PC-9 (cell line): Measurements from ENCODE around the gene PPP2R1B. TPM values are rescaled to one million over a fixed set of nuclear protein-coding genes. Genes with fewer than 3 reads are reported as not detected.
A peak's percentile ranks its signal among the peaks of the same experiment; 100 is the strongest.

Experiments used
- BruUV-seq: library from RNA; stranded (reverse); fragments of 400-500 nt; replicated peaks from 2 replicates; lab custom pipeline; 2021; lab: Mats Ljungman, UMichigan
- CTCF ChIA-PET: fragments of 300-600 bp; sonication (Branson Sonifier 250); formaldehyde crosslinking; loops from one replicate; lab custom pipeline; 2022; ENCODE audit warnings: antibody characterized with exemption; lab: Charles Lee
- POLR2A ChIA-PET: fragments of 300-600 bp; sonication (Branson Sonifier 250); formaldehyde crosslinking; loops from one replicate; lab custom pipeline; 2022; ENCODE audit warnings: antibody characterized with exemption; ENCODE audit not compliant: unreplicated experiment; lab: Charles Lee
- DNase-seq, 2 experiments: peaks; one replicate each; pipeline versions ENCODE4 v3.0.0 to v3.0.0-alpha.2; 2015 to 2022; ENCODE audit warnings: mixed read lengths in 1 of 2
- H2AFZ ChIP-seq: fragments of 200-600 bp; sonication (generic); 2 replicates; pipeline ENCODE4 v1.8.1; 2017; ENCODE audit warnings: antibody characterized with exemption
- H3F3A ChIP-seq: fragments of 200-600 bp; sonication (generic); 2 replicates; pipeline ENCODE4 v1.8.1; 2017; ENCODE audit warnings: antibody characterized with exemption, mild to moderate bottlenecking, low read depth; ENCODE audit not compliant: insufficient read depth
- H3K27ac ChIP-seq: fragments of 200-600 bp; sonication (generic); 2 replicates; pipeline ENCODE4 v1.6.1; 2016; ENCODE audit warnings: mixed run types
- H3K27me3 ChIP-seq: fragments of 200-600 bp; sonication (generic); 2 replicates; pipeline ENCODE4 v1.6.1; 2016; ENCODE audit warnings: low read depth, mixed run types; ENCODE audit not compliant: insufficient read depth
- H3K36me3 ChIP-seq: fragments of 200-600 bp; sonication (generic); 2 replicates; pipeline ENCODE4 v1.6.1; 2016; ENCODE audit warnings: low read depth, mixed run types
- H3K4me1 ChIP-seq: fragments of 200-600 bp; sonication (generic); replicated peaks from 2 replicates; pipeline ENCODE4 v1.6.1; 2016; ENCODE audit warnings: mixed run types; ENCODE audit not compliant: insufficient read depth
- H3K4me2 ChIP-seq: fragments of 200-600 bp; sonication (generic); 2 replicates; pipeline ENCODE4 v1.6.1; 2017; ENCODE audit warnings: mixed run types
- H3K4me3 ChIP-seq: fragments of 200-600 bp; sonication (generic); 2 replicates; pipeline ENCODE4 v1.6.1; 2016; ENCODE audit warnings: mixed run types
- H3K79me2 ChIP-seq: fragments of 200-600 bp; sonication (generic); 2 replicates; pipeline ENCODE4 v1.6.1; 2017; ENCODE audit warnings: low read depth, mixed run types
- H3K9me2 ChIP-seq: fragments of 200-600 bp; sonication (generic); 2 replicates; pipeline ENCODE4 v1.8.1; 2017; ENCODE audit warnings: mild to moderate bottlenecking; ENCODE audit not compliant: insufficient read depth
- H3K9me3 ChIP-seq: fragments of 200-600 bp; sonication (generic); 2 replicates; pipeline ENCODE4 v1.8.1; 2016; ENCODE audit warnings: low read depth; ENCODE audit not compliant: insufficient read depth
- H4K20me1 ChIP-seq: fragments of 200-600 bp; sonication (generic); 2 replicates; pipeline ENCODE4 v1.8.1; 2017; ENCODE audit not compliant: insufficient read depth
- CTCF ChIP-seq: fragments of 200-600 bp; sonication (generic); conservative IDR thresholded peaks from 2 replicates; pipeline ENCODE4 v1.6.1; 2017; ENCODE audit warnings: mixed run types, antibody characterized with exemption, mild to moderate bottlenecking, moderate library complexity
- EZH2 ChIP-seq: fragments of 200-600 bp; sonication (generic); IDR thresholded peaks from 2 replicates; pipeline ENCODE4 v1.8.0; 2017; ENCODE audit warnings: antibody characterized with exemption, low read depth
- intact Hi-C: fragments of 100-400 bp; cut with micrococcal nuclease; formaldehyde crosslinking; loops from one replicate; pipeline ENCODE4 v1.10.0; 2022; ENCODE audit not compliant: unreplicated experiment
- total RNA-seq: library from RNA; stranded (reverse); gene quantifications from 2 replicates; pipeline ENCODE4 v1.2.3, GENCODE V29; 2021

PPP2R1B gene
- total RNA-seq, 1 experiment from 2014 or later = 36.4 TPM

GRCh38 chr11:111745719-111746504 lies 20.3 kb downstream of the PPP2R1B start:
- H3K36me3 ChIP-seq = peaks cover 61% of the 10 kb centered on the region
- peaks cover 51% of the 10 kb centered on the region for H3K4me1 ChIP-seq
- BruUV-seq = no TSS peak
- no peaks in the 10 kb centered on the region for H3K27me3 ChIP-seq
- no peaks in the 10 kb centered on the region for H3K9me3 ChIP-seq
- no peaks in the 10 kb centered on the region for H4K20me1 ChIP-seq
- H3K9me2 ChIP-seq = no peaks in the 10 kb centered on the region
- POLR2A ChIA-PET = interaction anchor here (0.6 to 0.7 kb wide), 4 partner anchors 14 to 148 kb away, joined by 3 to 7 read pairs (median 5); no protein-coding TSS in a partner anchor
- H3K4me3 ChIP-seq = peak overlapping the region; percentile 5; the same call in 1 of the 2 replicates
- H3F3A ChIP-seq = peaks cover 45% of the 10 kb centered on the region
- DNase-seq = peak in 1 of 2 experiments; percentile 93
- CTCF ChIA-PET = interaction anchor here (0.6 to 0.7 kb wide), 2 partner anchors 32 to 36 kb away, joined by 3 read pairs; no protein-coding TSS in a partner anchor
- H3K4me2 ChIP-seq = peak overlapping the region; percentile 53
- peaks cover 10% of the 10 kb centered on the region; the same call in 1 of the 2 replicates for H3K79me2 ChIP-seq
- intact Hi-C loops = no loop called here
- TF ChIP-seq EZH2 (no peak), CTCF (no peak)
- H3K27ac ChIP-seq = peak overlapping the region; percentile 86
- no peak overlapping the region for H2AFZ ChIP-seq

GRCh38 chr11:111743700-111744099 lies 22.5 kb downstream of the PPP2R1B start:
- ChIA-PET POLR2A (no interaction called here), CTCF (no interaction called here)
- no peak overlapping the region for H3K4me3 ChIP-seq
- H3K9me2 ChIP-seq = no peaks in the 10 kb centered on the region
- intact Hi-C loops = no loop called here
- H4K20me1 ChIP-seq = no peaks in the 10 kb centered on the region
- H3K27ac ChIP-seq = no peak overlapping the region
- no peaks in the 10 kb centered on the region for H3K27me3 ChIP-seq
- no peaks in the 10 kb centered on the region for H3K9me3 ChIP-seq
- BruUV-seq = no TSS peak
- H3K36me3 ChIP-seq = peaks cover 56% of the 10 kb centered on the region
- H2AFZ ChIP-seq = no peak overlapping the region
- peaks cover 47% of the 10 kb centered on the region for H3K4me1 ChIP-seq
- H3F3A ChIP-seq = peaks cover 51% of the 10 kb centered on the region
- H3K79me2 ChIP-seq = peaks cover 10% of the 10 kb centered on the region; the same call in 1 of the 2 replicates
- no peak for TF ChIP-seq CTCF
- TF ChIP-seq EZH2 = no peak
- H3K4me2 ChIP-seq = no peak overlapping the region
- DNase-seq = no peak

- Histone ChIP-seq H3K36me3 (peaks cover 37% of the 10 kb centered on the region), H3K4me3 (no peak overlapping the region), H3K27ac (no peak overlapping the region), H3F3A (peaks cover 38% of the 10 kb centered on the region), H4K20me1 (no peaks in the 10 kb centered on the region), H3K9me3 (no peaks in the 10 kb centered on the region), H3K79me2 (peaks cover 7% of the 10 kb centered on the region; the same call in 1 of the 2 replicates), H3K9me2 (no peaks in the 10 kb centered on the region), H3K27me3 (no peaks in the 10 kb centered on the region), H3K4me1 (peaks cover 35% of the 10 kb centered on the region), H3K4me2 (no peak overlapping the region), H2AFZ (no peak overlapping the region)
- no TSS peak for BruUV-seq
- no peak for DNase-seq
- intact Hi-C loops = no loop called here
- TF ChIP-seq CTCF (no peak), EZH2 (no peak)
- POLR2A ChIA-PET = no interaction called here
- CTCF ChIA-PET = no interaction called here
Measured at GRCh38 chr11:111741751-111742150, 24.4 kb downstream of the PPP2R1B start.
